OCI-LY1 (cell line): ENCODE data around the gene EDC4.

Source experiments
- EZH2 ChIP-seq: fragments of 200-600 bp; sonication (generic), shearing (Covaris generic); IDR thresholded peaks from 2 replicates; pipeline ENCODE4 v1.8.0; 2017; ENCODE audit warnings: borderline replicate concordance, mixed run types, mild to moderate bottlenecking, antibody characterized with exemption, low read length, moderate library complexity, mixed read lengths
- TF ChIP-seq, protein P1 (sequence below): fragments of 200-600 bp; sonication (generic), shearing (Covaris generic); IDR thresholded peaks from 2 replicates; pipeline ENCODE4 v1.5.1; 2017; ENCODE audit warnings: mild to moderate bottlenecking, antibody characterized with exemption, low read length, moderate library complexity, mixed read lengths

- TF ChIP-seq, protein P1, sequence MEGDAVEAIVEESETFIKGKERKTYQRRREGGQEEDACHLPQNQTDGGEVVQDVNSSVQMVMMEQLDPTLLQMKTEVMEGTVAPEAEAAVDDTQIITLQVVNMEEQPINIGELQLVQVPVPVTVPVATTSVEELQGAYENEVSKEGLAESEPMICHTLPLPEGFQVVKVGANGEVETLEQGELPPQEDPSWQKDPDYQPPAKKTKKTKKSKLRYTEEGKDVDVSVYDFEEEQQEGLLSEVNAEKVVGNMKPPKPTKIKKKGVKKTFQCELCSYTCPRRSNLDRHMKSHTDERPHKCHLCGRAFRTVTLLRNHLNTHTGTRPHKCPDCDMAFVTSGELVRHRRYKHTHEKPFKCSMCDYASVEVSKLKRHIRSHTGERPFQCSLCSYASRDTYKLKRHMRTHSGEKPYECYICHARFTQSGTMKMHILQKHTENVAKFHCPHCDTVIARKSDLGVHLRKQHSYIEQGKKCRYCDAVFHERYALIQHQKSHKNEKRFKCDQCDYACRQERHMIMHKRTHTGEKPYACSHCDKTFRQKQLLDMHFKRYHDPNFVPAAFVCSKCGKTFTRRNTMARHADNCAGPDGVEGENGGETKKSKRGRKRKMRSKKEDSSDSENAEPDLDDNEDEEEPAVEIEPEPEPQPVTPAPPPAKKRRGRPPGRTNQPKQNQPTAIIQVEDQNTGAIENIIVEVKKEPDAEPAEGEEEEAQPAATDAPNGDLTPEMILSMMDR: no peak
- TF ChIP-seq EZH2: no peak
Observed at GRCh38 chr16:67879462-67879861, 6.6 kb downstream of the EDC4 start.
